ENCODE results near the gene MPEG1.

Gene MPEG1

GRCh38 chr11:59175091-59175501 is 37.6 kb downstream of the MPEG1 start:
- DNase-seq, result peak in 14 of 42 donors; percentile 19 to 61 (median 44)
- intact Hi-C loops (cut with DNase I), result no loop called here

GRCh38 chr11:59174664-59175033 is 38.1 kb downstream of the MPEG1 start:
- intact Hi-C loops (cut with DNase I), result loop anchor here (5.0 kb wide), 1 partner anchor 108 kb away; no protein-coding TSS in a partner anchor
- DNase-seq, result peak in 10 of 42 donors; percentile 12 to 66 (median 40)

- intact Hi-C loops (cut with DNase I), result loop anchor here (5.0 kb wide), 1 partner anchor 108 kb away; no protein-coding TSS in a partner anchor
- peak in 9 of 42 donors; percentile 17 to 69 (median 36) for DNase-seq
Measured at GRCh38 chr11:59173964-59174663, 38.6 kb downstream of the MPEG1 start.

- peak in 39 of 42 donors; percentile 24 to 81 (median 56) for DNase-seq
- intact Hi-C loops (cut with DNase I), result loop anchor here (5.0 kb wide), 1 partner anchor 109 kb away; no protein-coding TSS in a partner anchor
Measured at GRCh38 chr11:59173080-59173963, 39.4 kb downstream of the MPEG1 start.

GRCh38 chr11:59172345-59173079 is 40.2 kb downstream of the MPEG1 start:
- intact Hi-C loops (cut with DNase I), result loop anchor here (5.0 kb wide), 1 partner anchor 110 kb away; no protein-coding TSS in a partner anchor
- DNase-seq, result peak in 24 of 42 donors; percentile 21 to 78 (median 44)

- intact Hi-C loops (cut with DNase I), result loop anchor here (2.0 to 5.0 kb wide), 2 partner anchors 37 to 111 kb away; no protein-coding TSS in a partner anchor
- DNase-seq, result peak; percentile 91 to 98 (median 95)
Measured at GRCh38 chr11:59171508-59172322, 41.0 kb downstream of the MPEG1 start, which contains the start of gene DTX4. DTX4 (plus strand) TSS chr11:59172132; CDS start chr11:59172596, 464 bp downstream.

- intact Hi-C loops (cut with DNase I), result no loop called here
- no peak for DNase-seq
Measured at GRCh38 chr11:59164028-59164427, 48.7 kb downstream of the MPEG1 start.
